C4-2B (cell line): ENCODE measurements around the gene FRMD4B.

ENCODE experiments used
- ZFX ChIP-seq: fragments of 450-650 bp; IDR thresholded peaks from 2 replicates; pipeline ENCODE4 v1.6.1; 2017
- TF ChIP-seq, protein P1 (sequence below): fragments of 450-650 bp; conservative IDR thresholded peaks from 2 replicates; pipeline ENCODE4 v1.5.1; 2017; ENCODE audit warnings: mild to moderate bottlenecking

DNA sequence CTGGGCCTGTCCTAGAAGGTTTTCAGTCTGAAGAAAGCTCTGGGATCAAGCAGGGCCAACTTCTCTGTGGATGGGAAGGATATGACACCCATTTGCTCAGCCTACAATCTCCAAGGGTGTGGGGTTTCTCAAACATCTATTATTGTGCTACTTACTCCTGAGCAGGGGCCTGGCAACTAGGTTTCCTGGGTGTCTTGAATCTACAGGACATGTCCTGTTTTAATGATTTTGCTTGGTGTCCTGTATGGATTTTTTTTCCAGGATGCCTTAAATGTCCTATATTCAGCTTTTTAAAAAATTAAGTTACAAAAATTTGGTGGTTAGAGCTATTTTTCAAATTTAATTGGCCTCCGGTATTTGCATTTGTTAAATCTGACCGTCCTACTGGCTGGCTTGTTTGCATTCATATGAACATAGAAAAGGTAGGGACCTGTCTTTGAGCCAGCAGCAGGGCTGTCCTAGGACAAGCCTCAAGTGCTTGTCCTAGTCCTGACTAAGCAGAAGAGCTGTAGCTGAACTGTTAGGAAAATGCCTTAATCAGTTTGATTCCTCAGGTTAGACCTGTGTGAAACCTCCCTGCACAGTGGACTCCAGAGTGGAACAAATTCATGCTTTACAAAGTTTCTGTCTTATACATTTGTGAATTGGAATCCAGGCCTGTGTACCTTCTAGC is 223.4 kb downstream of the FRMD4B start:
- TF ChIP-seq, protein P1, sequence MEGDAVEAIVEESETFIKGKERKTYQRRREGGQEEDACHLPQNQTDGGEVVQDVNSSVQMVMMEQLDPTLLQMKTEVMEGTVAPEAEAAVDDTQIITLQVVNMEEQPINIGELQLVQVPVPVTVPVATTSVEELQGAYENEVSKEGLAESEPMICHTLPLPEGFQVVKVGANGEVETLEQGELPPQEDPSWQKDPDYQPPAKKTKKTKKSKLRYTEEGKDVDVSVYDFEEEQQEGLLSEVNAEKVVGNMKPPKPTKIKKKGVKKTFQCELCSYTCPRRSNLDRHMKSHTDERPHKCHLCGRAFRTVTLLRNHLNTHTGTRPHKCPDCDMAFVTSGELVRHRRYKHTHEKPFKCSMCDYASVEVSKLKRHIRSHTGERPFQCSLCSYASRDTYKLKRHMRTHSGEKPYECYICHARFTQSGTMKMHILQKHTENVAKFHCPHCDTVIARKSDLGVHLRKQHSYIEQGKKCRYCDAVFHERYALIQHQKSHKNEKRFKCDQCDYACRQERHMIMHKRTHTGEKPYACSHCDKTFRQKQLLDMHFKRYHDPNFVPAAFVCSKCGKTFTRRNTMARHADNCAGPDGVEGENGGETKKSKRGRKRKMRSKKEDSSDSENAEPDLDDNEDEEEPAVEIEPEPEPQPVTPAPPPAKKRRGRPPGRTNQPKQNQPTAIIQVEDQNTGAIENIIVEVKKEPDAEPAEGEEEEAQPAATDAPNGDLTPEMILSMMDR: no peak
- TF ChIP-seq ZFX: no peak
